Heart left ventricle (tissue), 16 donors: ENCODE measurements around the gene OCSTAMP. TPM values are rescaled to one million over a fixed set of nuclear protein-coding genes. Genes with fewer than 3 reads are reported as not detected.

Experiments used
- ATAC-seq, 4 donors: fragments of 200-7000 bp; cut with Tn5 transposase; one replicate each; pipeline ENCODE4 v1.9.1; 2020 to 2022; ENCODE audit warnings: moderate library complexity in 4 of 4, mild to moderate bottlenecking in 3 of 4, moderate number of reproducible peaks in 1 of 4
- DNase-seq, 5 donors: peaks; one replicate each; pipeline ENCODE4 v3.0.0-alpha.2; 2020
- H3K27ac ChIP-seq, 12 donors: fragments of 200-600 bp; sonication (generic) in 4 of 12; one replicate each; pipeline versions ENCODE4 v1.5.0 to v1.8.0; 2016 to 2022; ENCODE audit warnings: mild to moderate bottlenecking in 2 of 12
- H3K27me3 ChIP-seq, 9 donors: fragments of 200-600 bp; sonication (generic) in 2 of 9; one replicate each; pipeline versions ENCODE4 v1.5.1 to v1.8.0; 2016 to 2022; ENCODE audit warnings: mild to moderate bottlenecking in 3 of 9
- H3K36me3 ChIP-seq, 9 donors: fragments of 200-600 bp; sonication (generic) in 2 of 9; one replicate each; pipeline versions ENCODE4 v1.5.0 to v1.8.0; 2018 to 2022; ENCODE audit warnings: mild to moderate bottlenecking in 2 of 9
- H3K4me1 ChIP-seq, 12 donors: fragments of 200-600 bp; sonication (generic) in 4 of 12; one replicate each; pipeline versions ENCODE4 v1.5.0 to v1.8.0; 2016 to 2022; ENCODE audit warnings: mild to moderate bottlenecking in 3 of 12
- H3K4me3 ChIP-seq, 12 donors: fragments of 200-600 bp; sonication (generic) in 4 of 12; one replicate each; pipeline versions ENCODE4 v1.5.0 to v1.8.0; 2017 to 2022; ENCODE audit warnings: mild to moderate bottlenecking in 9 of 12, moderate library complexity in 4 of 12
- H3K9me3 ChIP-seq, 12 donors: fragments of 200-600 bp; sonication (generic) in 4 of 12; one replicate each; pipeline versions ENCODE4 v1.5.0 to v1.8.0; 2016 to 2022; ENCODE audit warnings: mild to moderate bottlenecking in 1 of 12
- CTCF ChIP-seq, 12 donors: fragments of 200-600 bp; sonication (generic) in 4 of 12; IDR thresholded peaks; one replicate each; pipeline versions ENCODE4 v1.5.0 to v1.8.0; 2018 to 2022; ENCODE audit warnings: antibody characterized with exemption in 12 of 12, mild to moderate bottlenecking in 5 of 12
- POLR2A ChIP-seq, 2 donors: fragments of 450-650 bp; IDR thresholded peaks; one replicate each; pipeline ENCODE4 v1.6.1; 2017; ENCODE audit warnings: antibody characterized with exemption in 2 of 2, mild to moderate bottlenecking in 2 of 2, moderate library complexity in 2 of 2
- WGBS, 4 donors: extraction: QIAGEN DNeasy Blood & Tissue Kit in 2 of 4; methylation state at CpG; one replicate each; pipeline versions ENCODE4 v1.1.5 to v1.1.7; 2013 to 2018; 5-methylcytosine and 5-hydroxymethylcytosine counted together
- intact Hi-C, 10 donors: fragments of 100-400 bp; cut with DNase I; formaldehyde crosslinking; loops; one replicate each; pipeline versions ENCODE4 v1.11.1 to v1.14.2; 2022
- polyA plus RNA-seq, 2 donors: library from polyadenylated mRNA; stranded (reverse); fragments of 200-250 nt; gene quantifications; one replicate each; pipeline ENCODE4 v1.2.3, GENCODE V29; 2013
- total RNA-seq, 9 donors: library from RNA; depleted of rRNA in 2 of 9; stranded (reverse); fragments of >200 nt in 2 of 9; fragmentation: NEBNext Ultra II Directional in 3 of 9; extraction: Animal tissue kit (Norgen Biotek cat#: 25700) in 3 of 9; gene quantifications; one replicate each; pipeline versions ENCODE4 v1.1.0 to v1.2.4, GENCODE V29; 2016 to 2023
- donor health status: ischemic (EF 13 %, LVEDD 7.1; RV severe dilation, severe dysfunction).
- donor health status: healthy with polysubstance abuse.
- donor health status: DM: no; HTN: yes; CAD: no.
- donor health status: DM: no; HTN: no; CAD: no.
- donor health status: ischemic (EF 25% LVEDD 6.9; RV normal size, moderate dysfunction).
- donor health status: ischemic (EF 25% LVEDD 5.7; RV mildly dilated, moderate dysfunction).
- donor health status: healthy.
- donor health status: DM: yes; HTN: yes; CAD: no.
- donor health status: ischemic (EF 35%, LVEDD 5.7; RV mildly dilated, moderate dysfunction).
- donor health status: nonischemic (EF 11% LVEDD 7.7; RV severe dilation, severe dysfunction).
- donor health status: DM: yes; HTN: yes; CAD: no.
- donor health status: PGD.
- donor health status: ischemic (EF 29% LVEDD 5.4; RV normal size, mild dysfunction).
- donor health status: nonischemic (EF 23%, LVEDD 6.1; RV moderate dilation, normal function).

Gene OCSTAMP
- total and polyA plus RNA-seq, 11 donors: not detected

- intact Hi-C loops: loop anchor here in 6 of 10 donors (5.0 kb wide), 1 partner anchor 118 kb away; no protein-coding TSS in a partner anchor
- WGBS, 4 donors: 64 to 87% (median 73%) methylated on average over 7 of the region's 7 CpGs
Measured at GRCh38 chr20:46564241-46564957, 13.9 kb upstream of the OCSTAMP start.

GRCh38 chr20:46563860-46564221 is 13.4 kb upstream of the OCSTAMP start:
- intact Hi-C loops: loop anchor here in 8 of 10 donors (2.0 to 5.0 kb wide), 3 partner anchors 117 to 125 kb away; partner anchors contain the start of gene TP53RK (in 1 of the 8)
- H3K27me3 ChIP-seq: no peaks in the 10 kb centered on the region
- WGBS, 4 donors: 37 to 80% (median 68%) methylated on average over 1 to 2 of the region's 2 CpGs
- TF ChIP-seq CTCF (IDR thresholded peaks at IDR 0.05) (no peak), POLR2A (IDR thresholded peaks at IDR 0.05) (no peak)
- H3K9me3 ChIP-seq: no peaks in the 10 kb centered on the region
- ATAC-seq (no peak), DNase-seq (no peak)
- no peaks in the 10 kb centered on the region for H3K36me3 ChIP-seq
- H3K27ac ChIP-seq: no peak overlapping the region
- peaks cover 0 to 23% (median 13%) of the 10 kb centered on the region in 12 donors for H3K4me1 ChIP-seq
- H3K4me3 ChIP-seq: no peak overlapping the region

More at GRCh38 chr20:46564241-46564957, 13.9 kb upstream of the OCSTAMP start:
- ATAC-seq (no peak), DNase-seq (no peak)
- H3K4me3 ChIP-seq: no peak overlapping the region
- no peaks in the 10 kb centered on the region for H3K36me3 ChIP-seq
- peaks cover 0 to 28% (median 14%) of the 10 kb centered on the region in 12 donors for H3K4me1 ChIP-seq
- no peak overlapping the region for H3K27ac ChIP-seq
- no peaks in the 10 kb centered on the region for H3K9me3 ChIP-seq
- no peak for TF ChIP-seq POLR2A (IDR thresholded peaks at IDR 0.05)
- TF ChIP-seq CTCF (IDR thresholded peaks at IDR 0.05): no peak
- no peaks in the 10 kb centered on the region for H3K27me3 ChIP-seq

GRCh38 chr20:46563170-46563859 is 12.9 kb upstream of the OCSTAMP start:
- DNase-seq: no peak
- intact Hi-C loops: loop anchor here in 8 of 10 donors (2.0 to 5.0 kb wide), 3 partner anchors 117 to 125 kb away; partner anchors contain the start of gene TP53RK (in 1 of the 8)

More at GRCh38 chr20:46563170-46563859, 12.9 kb upstream of the OCSTAMP start:
- whole genome bisulfite sequencing, 4 donors: 86 to 90% (median 87%) methylated on average over 16 of the region's 16 CpGs
- Histone ChIP-seq H3K27ac (peak overlapping the region in 8 of 12 donors; percentile 4 to 70 (median 50)), H3K27me3 (no peaks in the 10 kb centered on the region), H3K4me3 (peak overlapping the region in 8 of 12 donors; percentile 35 to 55 (median 46)), H3K36me3 (no peaks in the 10 kb centered on the region), H3K4me1 (peaks cover 0 to 20% (median 9%) of the 10 kb centered on the region in 12 donors), H3K9me3 (no peaks in the 10 kb centered on the region)
- TF ChIP-seq CTCF (IDR thresholded peaks at IDR 0.05) (no peak), POLR2A (IDR thresholded peaks at IDR 0.05) (no peak)
- ATAC-seq: peak in 1 of 4 donors; percentile 10
